ENCODE results near the gene TESK2.
"Not testable (repeated sequence)": the region's sequence is repeated elsewhere in the genome, so short reads cannot be mapped to it uniquely, and the experiment has no call there.

The TESK2 gene

DNA sequence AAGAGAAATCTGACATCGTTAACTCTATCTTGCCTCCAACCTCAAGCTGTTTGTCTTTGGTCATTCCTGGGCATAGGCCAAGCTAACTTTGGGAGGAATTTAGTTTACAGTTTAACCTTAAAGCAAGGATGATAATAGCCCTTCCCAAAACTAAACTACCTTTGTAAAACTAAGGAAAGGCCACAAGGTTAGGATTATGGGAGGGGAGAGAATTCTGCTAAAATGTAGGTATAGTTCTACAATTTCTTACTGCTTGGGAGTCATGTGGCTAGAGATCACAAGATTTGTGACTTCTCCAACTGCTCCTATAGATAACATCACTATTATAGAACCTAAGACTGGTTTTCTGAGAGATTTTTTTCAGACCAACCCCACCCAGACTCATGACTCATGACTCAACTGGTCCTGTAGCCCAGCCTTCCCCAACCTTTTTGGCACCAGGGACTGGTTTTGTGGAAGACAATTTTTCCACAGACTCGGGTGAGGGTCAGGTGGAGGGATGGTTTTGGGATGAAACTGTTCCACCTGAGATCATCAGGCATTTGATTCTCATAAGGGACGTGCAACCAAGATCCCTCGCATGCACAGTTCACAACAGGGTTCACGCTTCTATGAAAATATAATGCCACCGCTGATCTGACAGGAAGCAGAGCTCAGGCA lies 80.0 kb downstream of the TESK2 start:
- DNase-seq, result no peak

DNA sequence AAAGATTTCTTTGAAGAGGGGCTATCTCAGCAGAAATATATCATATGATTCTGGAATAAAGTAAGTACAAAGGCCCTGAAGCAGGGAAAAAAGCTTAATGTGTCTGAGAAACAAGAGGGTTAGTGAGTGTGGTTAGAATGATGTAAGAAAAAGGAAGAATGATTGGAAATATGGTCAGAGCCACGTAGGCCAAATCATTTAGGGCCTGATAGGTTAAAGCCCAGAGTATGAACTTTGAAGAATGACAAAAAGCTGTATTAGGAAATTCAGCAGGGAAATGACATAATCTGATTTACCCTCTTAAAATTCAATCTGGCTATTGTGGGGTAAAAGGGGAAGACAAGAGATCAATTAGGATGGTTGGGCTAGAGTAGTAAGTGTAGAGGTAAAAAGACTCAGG lies 81.7 kb downstream of the TESK2 start:
- DNase-seq, result no peak

DNA sequence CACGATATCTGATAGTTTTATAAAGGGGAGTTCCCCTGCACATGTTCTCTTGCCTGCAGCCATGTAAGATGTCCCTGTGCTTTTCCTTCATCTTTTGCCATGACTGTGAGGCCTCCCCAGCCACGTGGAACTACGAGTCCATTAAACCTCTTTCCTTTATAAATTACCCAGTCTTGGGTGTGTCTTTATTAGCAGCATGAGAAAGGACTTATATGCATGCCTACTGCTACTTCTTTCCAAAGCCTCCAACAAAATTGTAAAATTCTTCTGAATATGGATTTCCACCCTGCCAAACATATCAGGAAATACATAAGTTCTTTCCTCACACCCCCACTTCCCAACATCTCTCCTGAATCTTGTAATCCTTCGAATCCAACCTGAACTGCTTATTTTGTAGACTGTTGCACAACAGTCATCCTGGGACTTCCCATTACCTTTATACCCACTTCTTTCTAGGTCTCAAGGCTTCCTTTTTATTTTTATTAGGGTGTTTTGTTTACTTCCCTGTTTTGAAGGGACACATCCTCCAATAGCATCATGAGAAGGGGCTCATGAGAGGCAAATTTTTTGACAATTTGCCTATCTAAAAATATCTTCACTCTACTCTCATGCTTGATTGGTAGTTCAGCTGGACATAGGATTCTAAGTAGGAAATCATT lies 83.2 kb downstream of the TESK2 start:
- no peak for DNase-seq

DNA sequence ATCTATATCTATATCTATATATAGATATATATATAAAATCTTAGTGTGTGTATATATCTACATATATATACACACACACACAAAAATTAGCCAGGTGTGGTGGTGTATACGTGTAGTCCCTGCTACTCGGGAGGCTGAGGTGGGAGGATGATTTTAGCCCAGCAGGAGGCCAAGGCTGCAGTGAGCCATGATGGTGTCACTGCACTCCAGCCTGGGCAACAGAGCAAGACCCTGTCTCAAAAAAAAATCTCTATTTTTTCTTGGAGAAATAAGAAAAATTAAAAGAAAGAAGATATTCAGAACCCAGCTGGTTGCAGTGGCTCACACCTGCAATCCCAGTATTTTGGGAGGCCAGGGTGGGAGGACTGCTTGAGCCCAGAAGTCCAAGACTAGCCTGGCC lies 85.3 kb downstream of the TESK2 start:
- DNase-seq, result no peak

DNA sequence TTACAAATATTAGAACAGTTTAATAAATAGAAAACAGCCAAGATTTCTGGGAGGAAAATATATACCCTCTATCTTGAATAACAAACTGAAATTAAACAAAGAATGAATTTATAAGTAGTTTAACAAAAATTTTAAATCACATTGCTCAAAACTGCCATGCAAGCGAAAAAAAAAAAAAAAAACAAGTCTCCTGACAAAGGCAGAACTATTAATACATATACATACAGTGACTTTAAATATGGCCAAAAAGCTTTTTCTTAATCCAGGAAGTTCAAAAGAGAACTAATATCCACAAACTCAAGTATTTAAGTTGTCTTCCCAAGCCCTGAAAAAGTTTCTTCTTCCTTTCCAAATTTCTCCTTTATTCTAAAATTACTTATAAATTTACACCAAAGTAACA lies 87.2 kb downstream of the TESK2 start:
- no peak for DNase-seq

DNA sequence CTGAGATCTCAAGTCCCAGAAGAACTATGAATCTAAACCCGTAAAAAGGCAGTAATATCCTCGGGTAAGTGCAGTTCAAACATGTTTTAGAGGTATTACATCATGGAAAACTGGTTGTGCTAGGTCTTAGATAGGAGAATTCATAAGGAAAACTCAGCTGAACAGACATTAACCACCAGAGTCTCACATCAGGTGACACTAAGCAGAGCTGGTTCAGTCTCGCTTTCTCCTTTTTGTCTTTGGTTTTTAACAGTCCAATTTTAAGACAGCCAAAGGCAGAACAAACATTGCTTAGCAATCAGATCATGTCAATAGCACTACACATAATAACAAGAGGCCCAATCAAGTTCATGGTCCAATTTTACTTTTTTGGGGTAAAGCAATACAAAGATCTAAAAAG lies 87.7 kb downstream of the TESK2 start:
- DNase-seq, result no peak

DNA sequence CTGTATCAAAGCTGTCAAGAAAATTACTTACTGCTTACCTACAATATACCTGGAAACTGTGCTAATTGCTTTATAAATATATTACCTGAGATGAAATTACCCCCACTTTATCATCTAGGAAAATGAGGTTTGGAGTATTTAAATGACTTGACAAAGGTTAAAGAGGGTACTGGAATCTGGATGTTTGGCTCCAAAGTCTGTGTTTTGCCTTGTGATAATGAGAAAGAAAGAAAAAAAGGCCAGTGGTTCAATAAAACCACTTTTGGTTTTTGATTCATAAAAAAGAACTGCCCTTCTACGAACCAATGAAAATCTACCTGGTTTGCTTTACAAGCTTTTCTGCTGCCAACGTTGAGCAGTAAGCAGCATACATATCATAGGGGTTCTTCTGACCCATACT lies 89.4 kb downstream of the TESK2 start:
- no peak for DNase-seq

DNA sequence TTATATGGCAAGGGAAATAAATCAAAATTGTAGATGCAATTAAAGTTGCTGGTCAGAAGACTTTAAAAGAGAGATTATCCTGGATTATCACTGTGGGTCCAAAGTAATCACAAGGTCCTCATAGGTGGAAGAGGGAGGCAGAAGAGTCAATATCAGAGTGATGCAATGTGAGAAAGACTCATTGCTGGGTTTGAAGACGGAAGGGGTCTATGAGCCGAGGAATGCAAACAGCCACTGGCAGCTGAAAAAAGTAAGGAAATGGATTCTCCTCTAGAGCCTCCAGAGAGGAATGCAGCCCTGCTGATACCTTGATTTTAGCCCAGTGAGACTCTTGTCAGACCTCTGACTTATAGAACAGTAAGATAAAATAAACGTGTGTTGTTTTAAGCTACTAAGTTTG lies 90.9 kb downstream of the TESK2 start:
- no peak for DNase-seq

DNA sequence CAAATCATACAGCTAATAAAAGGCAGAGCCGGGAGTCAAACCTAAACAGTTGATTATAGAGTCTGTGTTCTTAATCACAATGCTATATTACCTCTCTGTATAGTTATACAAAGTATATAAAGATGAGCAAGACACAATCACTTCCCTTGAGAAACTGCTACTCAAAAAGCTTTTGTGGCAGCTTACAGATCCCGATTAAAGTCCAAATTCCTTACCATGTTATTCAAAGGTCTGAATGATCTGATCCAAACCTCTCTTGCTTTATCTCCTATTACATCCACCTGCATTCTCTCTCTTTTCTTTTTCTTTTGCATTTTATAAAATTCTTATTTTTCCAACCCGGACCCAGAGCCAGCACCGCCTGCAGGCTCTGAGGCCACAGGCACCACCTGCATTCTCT lies 93.7 kb downstream of the TESK2 start:
- DNase-seq, result no peak

DNA sequence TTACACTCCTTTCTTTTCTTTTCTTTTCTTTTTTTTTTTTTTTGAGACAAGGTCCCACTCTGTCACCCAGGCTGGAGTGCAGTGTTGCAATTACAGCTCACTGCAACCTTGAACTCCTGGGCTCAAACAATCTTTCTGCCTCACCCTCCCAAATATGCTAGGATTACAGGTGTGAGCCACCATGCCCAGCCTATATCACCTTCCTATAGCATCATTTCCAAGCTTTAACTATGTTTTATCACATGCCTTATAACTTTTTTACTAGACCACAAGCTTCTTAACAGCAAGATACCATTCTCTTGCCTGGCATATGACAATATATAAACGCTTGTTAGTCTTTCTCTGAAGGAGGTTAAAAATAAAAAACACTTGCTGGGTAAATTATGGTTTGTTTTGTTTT lies 95.4 kb downstream of the TESK2 start:
- no peak for DNase-seq

DNA sequence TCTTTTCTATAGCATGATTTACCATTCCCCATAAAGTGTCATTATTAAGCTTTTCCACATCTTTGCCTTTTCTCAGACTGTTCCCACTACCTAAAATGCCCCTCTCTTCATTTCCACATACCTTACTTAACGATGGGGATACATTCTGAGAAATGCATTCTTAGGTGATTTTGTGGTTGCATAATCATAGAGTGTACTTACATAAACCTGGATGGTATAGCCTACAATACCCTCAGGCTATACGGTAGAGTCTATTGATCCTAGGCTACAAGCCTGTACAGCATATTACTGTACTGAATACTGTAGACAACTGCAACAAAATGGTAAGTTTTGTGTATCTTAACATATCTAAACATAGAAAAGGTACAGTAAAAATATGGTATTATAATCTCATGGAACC lies 95.9 kb downstream of the TESK2 start:
- no peak for DNase-seq

DNA sequence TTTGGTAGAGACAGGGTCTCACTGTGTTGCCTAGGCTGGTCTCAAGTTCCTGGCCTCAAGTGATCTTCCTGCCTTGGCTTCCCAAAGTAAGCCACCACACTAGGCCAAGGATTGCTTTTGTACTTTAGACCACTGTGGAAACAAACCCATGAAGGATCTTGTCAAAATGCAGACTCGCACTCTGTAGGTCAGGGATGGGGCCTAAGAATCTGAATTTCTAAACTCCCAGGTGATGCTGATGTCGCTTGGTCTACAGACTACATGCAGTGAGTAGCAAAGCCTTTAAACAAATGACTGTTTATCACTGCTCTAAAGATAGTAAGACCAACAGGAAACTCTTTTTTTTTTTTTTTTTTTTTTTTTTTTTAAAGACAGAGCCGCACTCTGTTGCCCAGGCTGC lies 96.6 kb downstream of the TESK2 start:
- DNase-seq, result no peak

DNA sequence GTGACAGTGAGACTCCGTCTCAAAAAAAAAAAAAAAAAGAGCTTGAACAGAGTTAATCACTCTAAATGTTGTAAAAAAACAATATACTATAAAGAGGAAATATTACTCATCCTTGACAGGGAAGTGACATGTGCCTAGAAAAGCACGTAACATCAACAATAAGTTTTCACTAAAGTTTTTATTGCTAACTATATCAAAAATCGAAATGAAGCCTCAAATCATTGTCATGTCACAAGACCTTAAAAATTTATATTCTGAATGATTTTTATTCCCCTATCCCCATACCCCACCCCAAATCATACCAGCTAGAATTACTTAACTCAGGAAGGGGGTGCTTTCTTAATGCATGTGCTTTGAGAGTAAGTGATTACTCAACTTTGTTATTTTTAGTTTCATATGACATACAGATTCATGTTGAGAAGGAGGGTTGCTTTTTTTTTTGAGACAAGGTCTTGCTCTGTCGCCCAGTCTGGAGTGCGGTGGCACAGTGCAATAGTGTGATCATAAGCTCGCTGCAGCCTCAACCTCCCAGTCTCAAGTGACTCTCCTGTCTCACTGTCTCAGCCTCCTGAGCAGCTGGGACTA lies 97.2 kb downstream of the TESK2 start:
- peak; percentile 28 to 35 for DNase-seq

DNA sequence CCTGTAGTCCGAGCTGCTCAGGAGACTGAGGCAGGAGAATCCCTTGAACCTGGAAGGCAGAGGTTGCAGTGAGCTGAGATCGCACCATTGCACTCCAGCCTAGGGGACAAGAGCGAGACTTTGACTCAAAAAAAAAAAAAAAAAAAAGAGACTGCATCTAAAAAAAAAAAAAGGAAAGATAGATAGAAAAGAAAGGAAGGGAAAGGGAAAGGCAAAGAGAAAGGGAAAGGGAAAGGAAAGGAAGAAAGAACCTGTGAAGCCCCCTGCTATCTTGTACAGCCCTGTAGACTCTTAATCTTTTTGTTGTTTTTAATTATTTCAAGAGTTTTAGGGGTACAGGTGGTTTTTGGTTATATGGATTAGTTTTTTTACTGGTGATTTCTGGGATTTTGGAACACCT lies 104.7 kb downstream of the TESK2 start:
- DNase-seq, result no peak

DNA sequence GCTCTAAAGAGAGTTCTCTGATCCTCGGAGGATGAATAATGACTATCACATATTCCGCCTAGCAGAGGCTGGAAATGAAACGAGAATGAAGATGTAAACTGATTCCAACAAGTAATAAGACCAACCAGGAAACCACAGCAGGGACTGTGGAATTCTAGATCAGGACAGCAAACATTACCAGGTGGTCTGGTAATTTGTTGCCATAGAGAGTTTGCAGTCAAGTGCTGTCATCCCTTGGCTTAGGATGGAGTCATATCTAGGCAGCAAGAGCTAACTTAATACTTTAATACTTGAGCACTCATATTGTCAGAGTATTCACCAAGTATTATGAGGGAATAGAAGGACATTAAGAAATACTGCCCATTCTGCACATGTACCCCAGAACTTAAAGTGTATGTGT lies 105.7 kb downstream of the TESK2 start:
- no peak for DNase-seq

DNA sequence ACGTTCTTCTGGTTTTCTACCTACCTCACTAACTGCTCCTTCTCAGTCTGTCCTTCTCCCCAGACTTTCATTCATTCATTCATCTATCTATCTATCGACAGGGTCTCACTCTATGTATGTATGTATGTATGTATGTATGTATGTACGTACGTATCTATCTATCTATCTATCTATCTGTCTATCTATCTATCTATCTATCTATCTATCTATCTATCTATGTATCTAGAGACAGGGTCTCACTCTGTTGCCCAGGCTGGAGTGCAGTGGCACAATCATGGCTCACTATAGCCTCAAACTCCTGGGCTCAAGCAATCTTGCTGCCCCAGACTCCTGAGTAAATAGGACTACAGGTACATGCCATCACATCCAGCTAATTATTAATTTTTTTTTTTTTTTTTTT lies 106.8 kb downstream of the TESK2 start:
- not testable (repeated sequence) for DNase-seq

DNA sequence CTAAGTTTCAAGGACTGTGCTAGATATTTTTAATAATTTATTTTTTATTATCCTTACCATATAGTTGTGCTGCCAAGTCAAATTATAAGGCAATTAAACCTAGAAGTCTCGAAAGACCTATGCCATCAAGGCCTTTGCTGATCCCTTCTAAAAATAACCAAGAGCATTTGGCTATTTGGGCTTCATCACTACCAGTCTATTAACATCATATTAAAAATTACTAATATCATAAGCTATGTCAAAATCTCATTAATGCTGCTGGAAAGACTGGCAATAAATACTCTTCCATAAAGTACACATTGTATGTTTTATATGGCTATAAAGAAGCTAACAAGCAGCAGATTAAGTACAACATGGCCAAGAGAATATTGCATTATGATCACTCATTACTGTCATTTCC lies 107.8 kb downstream of the TESK2 start:
- no peak for DNase-seq

DNA sequence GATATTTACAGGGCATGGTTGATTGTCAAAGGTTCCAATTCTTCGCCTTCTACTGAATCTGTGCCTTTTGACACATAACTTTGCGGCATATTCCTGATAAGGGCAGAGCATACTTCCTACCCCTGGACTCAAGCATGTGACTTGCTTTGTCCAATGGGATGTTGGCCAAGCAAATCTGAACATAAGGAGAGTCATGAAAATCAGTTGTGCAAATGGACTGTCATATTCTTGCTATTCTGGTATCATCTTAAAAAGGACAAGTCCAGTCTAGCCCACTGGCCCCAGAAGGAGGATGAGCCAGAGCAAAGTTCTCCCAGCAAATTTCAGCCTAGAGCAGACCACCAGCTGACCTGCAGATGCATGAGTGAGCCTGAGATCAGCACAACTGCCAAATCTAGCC lies 109.7 kb downstream of the TESK2 start:
- DNase-seq, result no peak

DNA sequence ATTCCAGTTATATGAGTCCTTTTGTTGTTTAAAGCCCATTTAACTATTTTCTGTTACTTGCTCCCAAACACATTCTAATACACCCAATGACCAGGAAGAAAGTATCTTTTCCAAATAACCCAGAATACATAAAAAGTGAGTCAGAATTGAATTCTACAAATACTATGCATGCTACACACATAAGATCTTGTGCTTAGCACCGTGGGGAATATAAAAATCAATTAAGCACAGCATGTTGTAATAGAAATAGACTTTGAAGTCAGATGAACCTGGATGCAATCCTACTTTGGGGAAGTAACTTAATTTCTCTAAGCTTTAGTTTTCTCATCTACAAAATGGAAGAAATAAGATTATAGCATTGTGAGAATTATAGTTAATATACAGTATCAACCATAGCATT lies 110.2 kb downstream of the TESK2 start:
- no peak for DNase-seq

DNA sequence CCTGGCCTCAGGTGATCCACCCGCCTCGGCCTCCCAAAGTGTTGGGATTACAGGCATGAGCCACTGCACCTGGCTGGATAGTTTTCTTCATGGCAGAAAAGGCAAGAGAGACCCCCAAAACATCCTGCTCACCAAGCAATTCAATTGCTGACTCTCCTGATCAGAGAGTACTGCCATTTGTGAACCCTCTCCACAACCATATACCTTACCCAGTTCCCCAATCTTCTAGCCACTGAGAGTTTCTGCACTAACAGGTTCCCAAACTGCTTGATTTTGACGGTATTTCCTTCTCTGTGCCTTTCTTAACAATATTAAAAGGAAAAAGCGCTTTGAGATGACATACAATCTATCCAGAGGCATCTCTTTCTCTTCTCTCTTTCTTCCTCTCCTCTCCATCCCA lies 110.8 kb downstream of the TESK2 start:
- no peak for DNase-seq

DNA sequence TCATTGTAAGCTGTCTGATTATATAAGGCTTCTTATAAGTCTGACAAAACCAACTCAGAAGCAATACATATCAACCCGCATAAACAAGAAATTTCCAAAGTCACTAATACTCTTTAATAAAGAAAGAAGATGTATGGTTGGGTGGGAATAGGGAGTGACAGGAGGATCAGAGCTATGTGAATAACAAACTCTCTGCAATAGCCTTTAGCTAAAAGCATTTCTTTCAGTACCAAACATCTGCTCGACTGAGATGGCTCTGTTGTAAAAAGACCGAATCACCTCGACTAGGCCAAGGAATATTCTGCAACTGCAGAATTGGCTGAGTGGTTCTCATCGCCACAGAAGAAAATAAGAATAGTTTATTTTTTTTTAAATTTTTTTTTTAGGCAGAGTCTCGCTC lies 111.4 kb downstream of the TESK2 start:
- DNase-seq, result no peak

DNA sequence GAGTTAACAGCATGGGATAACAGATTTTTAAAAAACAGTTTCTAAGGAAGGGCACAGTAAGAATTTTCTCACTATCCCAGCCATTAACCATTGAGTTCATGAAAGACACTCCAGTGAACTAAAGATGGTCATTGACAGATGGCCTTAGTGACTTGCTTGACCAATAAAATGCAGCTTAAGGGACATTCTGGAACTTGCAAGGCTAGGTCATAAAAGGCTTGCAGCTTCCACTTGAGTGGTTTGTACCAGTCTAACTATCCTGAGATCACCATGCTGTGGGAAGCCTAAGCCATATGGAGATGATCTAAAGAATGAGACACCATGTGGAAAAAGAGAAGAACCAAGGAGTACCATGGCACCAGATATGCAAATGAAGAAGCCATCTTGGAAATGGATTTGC lies 112.8 kb downstream of the TESK2 start:
- no peak for DNase-seq

DNA sequence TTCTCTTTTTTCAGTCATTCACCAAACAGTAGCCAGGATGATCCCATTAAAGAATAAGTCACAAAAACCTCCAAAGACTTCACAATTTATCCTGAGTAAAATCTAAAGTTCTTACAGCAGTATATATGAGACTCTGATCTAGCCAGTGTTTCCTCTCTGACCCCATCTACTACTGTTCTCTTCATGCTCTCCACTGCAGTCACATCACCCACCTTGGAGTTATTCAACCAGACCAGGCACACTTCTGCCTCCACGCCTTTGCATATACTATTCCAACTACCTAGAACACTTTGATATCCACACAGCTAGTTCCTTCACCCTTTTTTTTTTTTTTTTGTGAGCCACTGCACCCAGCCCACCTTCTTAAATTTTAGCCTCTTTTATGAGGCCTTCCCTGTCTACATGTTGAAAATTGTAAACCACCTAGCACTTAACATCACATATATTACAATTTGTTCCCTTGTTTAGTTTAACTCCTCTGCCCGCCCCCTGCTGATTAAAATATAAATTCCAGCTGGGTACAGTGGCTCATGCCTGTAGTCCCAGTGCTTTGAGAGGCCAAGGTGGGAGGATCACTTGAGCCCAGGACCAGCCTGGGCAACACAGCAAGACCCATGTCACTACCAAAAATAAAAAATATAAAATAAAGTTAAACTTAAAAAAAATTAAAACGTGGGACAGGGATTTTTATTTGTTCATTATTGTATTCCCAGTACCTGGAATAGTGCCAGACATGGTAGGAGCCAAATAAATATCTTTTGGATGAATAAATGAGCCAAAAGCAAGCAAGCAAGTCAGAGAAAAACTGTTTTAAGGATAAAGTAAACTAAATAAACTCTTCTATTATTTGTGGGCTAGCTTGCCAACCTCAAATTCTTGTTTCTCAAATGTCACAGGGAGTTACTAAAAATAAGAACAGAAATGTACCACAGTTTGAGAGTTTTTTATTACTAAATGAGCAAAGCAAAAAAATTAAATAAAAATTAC lies 115.6 kb downstream of the TESK2 start:
- no peak for DNase-seq

DNA sequence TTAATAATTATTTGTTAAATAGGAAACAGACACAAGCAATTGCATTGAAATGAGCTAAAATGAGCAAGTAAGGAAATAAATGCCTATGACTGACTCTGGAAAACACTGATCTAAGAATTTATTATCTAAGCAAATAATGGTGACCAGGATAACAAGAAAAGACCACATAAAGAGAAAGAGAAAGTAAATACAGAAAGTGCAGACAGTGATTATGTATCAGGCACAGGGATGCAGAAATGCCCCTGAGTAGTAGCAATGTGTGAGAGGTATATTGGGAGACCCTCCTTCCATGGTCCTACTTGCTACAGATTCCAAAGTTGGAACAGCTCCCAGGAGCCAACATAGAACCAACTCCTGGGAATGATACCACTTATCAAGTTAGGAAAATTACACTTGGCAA lies 117.4 kb downstream of the TESK2 start:
- DNase-seq, result no peak

Measured in activated T-cell treated with anti-CD3 and anti-CD28 coated beads, Interleukin-2, amount 50 U/mL, for 48 hours (primary cell).